SH-SY5Y (cell line): ENCODE measurements around the gene CCDC54.

ENCODE experiments used
- GATA2 ChIP-seq: IDR thresholded peaks from 2 replicates; pipeline ENCODE4 v1.6.1; 2011; ENCODE audit warnings: mild to moderate bottlenecking, low read depth, low read length
- GATA3 ChIP-seq: IDR thresholded peaks from 2 replicates; pipeline ENCODE4 v1.6.1; 2011; ENCODE audit warnings: low read depth, mild to moderate bottlenecking, low read length, moderate library complexity

- TF ChIP-seq GATA2 = no peak
- TF ChIP-seq GATA3 = no peak
Observed at GRCh38 chr3:107404727-107405469, 27.7 kb downstream of the CCDC54 start.
